Thyroid gland (tissue), 4 donors: ENCODE data around the gene FOXO3.
A peak's percentile ranks its signal among the peaks of the same experiment; 100 is the strongest.

ENCODE experiments used
- CTCF ChIP-seq, 6 experiments: fragments of 200-600 bp in 3 of 6; fragments of 450-650 bp in 3 of 6; sonication (generic) in 3 of 6; IDR thresholded peaks; one replicate each; pipeline ENCODE4 v1.5.1; 2016 to 2019; ENCODE audit warnings: antibody characterized with exemption in 6 of 6, mild to moderate bottlenecking in 2 of 6, inconsistent platforms in 1 of 6, moderate library complexity in 1 of 6
- POLR2A ChIP-seq, 2 donors: fragments of 450-650 bp; IDR thresholded peaks; one replicate each; pipeline ENCODE4 v1.6.1; 2017; ENCODE audit warnings: antibody characterized with exemption in 2 of 2, mild to moderate bottlenecking in 2 of 2, moderate library complexity in 1 of 2

- TF ChIP-seq CTCF (IDR thresholded peaks at IDR 0.05) (peak in 1 of 6 experiments; percentile 1), POLR2A (IDR thresholded peaks at IDR 0.05) (peak in 1 of 2 donors; percentile 72)
Measured at GRCh38 chr6:108559884-108560462, 744 bp upstream of the FOXO3 start.
